Liver (tissue), 9 donors: ENCODE measurements around the gene NAT10. TPM values are rescaled to one million over a fixed set of nuclear protein-coding genes. Genes with fewer than 3 reads are reported as not detected.

Experiments
- DNase-seq: peaks from one replicate; pipeline ENCODE4 v3.0.0-alpha.2; 2017; ENCODE audit warnings: low spot score
- H3K27ac ChIP-seq, 2 donors: one replicate each; pipeline ENCODE4 v1.7.0; 2013; ENCODE audit warnings: inconsistent platforms in 2 of 2, low read length in 2 of 2, control low read depth in 1 of 2, low read depth in 1 of 2, mild to moderate bottlenecking in 1 of 2
- H3K27me3 ChIP-seq, 4 donors: one replicate each; pipeline versions ENCODE4 v1.6.1 to v1.7.0; 2013; ENCODE audit warnings: low read length in 3 of 4, inconsistent platforms in 1 of 4, mild to moderate bottlenecking in 1 of 4, moderate library complexity in 1 of 4; ENCODE audit not compliant: control insufficient read depth in 4 of 4, insufficient read depth in 4 of 4
- H3K36me3 ChIP-seq, 4 donors: one replicate each; pipeline versions ENCODE4 v1.6.1 to v1.7.0; 2013; ENCODE audit warnings: low read length in 3 of 4, mild to moderate bottlenecking in 3 of 4, low read depth in 1 of 4, moderate library complexity in 1 of 4; ENCODE audit not compliant: control insufficient read depth in 4 of 4, insufficient read depth in 3 of 4
- H3K4me1 ChIP-seq, 4 donors: one replicate each; pipeline versions ENCODE4 v1.6.1 to v1.7.0; 2013; ENCODE audit warnings: low read length in 3 of 4, mild to moderate bottlenecking in 3 of 4, moderate library complexity in 1 of 4; ENCODE audit not compliant: control insufficient read depth in 4 of 4, insufficient read depth in 4 of 4
- H3K4me3 ChIP-seq, 3 donors: one replicate each; pipeline versions ENCODE4 v1.6.1 to v1.7.0; 2013; ENCODE audit warnings: low read length in 3 of 3, control low read depth in 1 of 3, low read depth in 1 of 3, mild to moderate bottlenecking in 1 of 3
- H3K9ac ChIP-seq, 2 donors: one replicate each; pipeline ENCODE4 v1.7.0; 2013; ENCODE audit warnings: low read length in 2 of 2, mild to moderate bottlenecking in 2 of 2, moderate library complexity in 2 of 2, control low read depth in 1 of 2, low read depth in 1 of 2
- H3K9me3 ChIP-seq, 4 donors: one replicate each; pipeline versions ENCODE4 v1.6.1 to v1.7.0; 2013; ENCODE audit warnings: low read length in 3 of 4; ENCODE audit not compliant: control insufficient read depth in 4 of 4
- EGR1 ChIP-seq, 2 donors: IDR thresholded peaks; 2 replicates each; pipeline ENCODE4 v1.6.1; 2016 to 2018; ENCODE audit warnings: antibody characterized with exemption in 2 of 2, low read depth in 2 of 2
- FOXA1 ChIP-seq: IDR thresholded peaks from 2 replicates; pipeline ENCODE4 v1.6.1; 2016; ENCODE audit warnings: antibody characterized with exemption
- FOXA2 ChIP-seq: IDR thresholded peaks from 2 replicates; pipeline ENCODE4 v1.6.1; 2016; ENCODE audit warnings: antibody characterized with exemption
- GABPA ChIP-seq, 2 donors: IDR thresholded peaks in 1 of 2; conservative IDR thresholded peaks in 1 of 2; 2 replicates each; pipeline ENCODE4 v1.6.1; 2016; ENCODE audit warnings: antibody characterized with exemption in 2 of 2, mild to moderate bottlenecking in 1 of 2, moderate library complexity in 1 of 2
- HNF4A ChIP-seq, 2 donors: conservative IDR thresholded peaks; 2 replicates each; pipeline ENCODE4 v1.6.1; 2016; ENCODE audit warnings: antibody characterized with exemption in 2 of 2, mild to moderate bottlenecking in 2 of 2
- HNF4G ChIP-seq: IDR thresholded peaks from 2 replicates; pipeline ENCODE4 v1.6.1; 2016; ENCODE audit warnings: antibody characterized with exemption
- JUND ChIP-seq, 2 donors: IDR thresholded peaks; 2 replicates each; pipeline ENCODE4 v1.6.1; 2016; ENCODE audit warnings: antibody characterized with exemption in 2 of 2
- NR2F2 ChIP-seq: IDR thresholded peaks from 2 replicates; pipeline ENCODE4 v1.6.1; 2016; ENCODE audit warnings: antibody characterized with exemption
- RAD21 ChIP-seq, 2 donors: IDR thresholded peaks; 2 replicates each; pipeline ENCODE4 v1.6.1; 2016; ENCODE audit warnings: antibody characterized with exemption in 2 of 2, mild to moderate bottlenecking in 2 of 2
- RXRA ChIP-seq, 2 donors: IDR thresholded peaks; 2 replicates each; pipeline ENCODE4 v1.6.1; 2017 to 2018; ENCODE audit warnings: antibody characterized with exemption in 2 of 2, mild to moderate bottlenecking in 1 of 2
- SP1 ChIP-seq: IDR thresholded peaks from 2 replicates; pipeline ENCODE4 v1.6.1; 2018; ENCODE audit warnings: antibody characterized with exemption, mild to moderate bottlenecking
- TAF1 ChIP-seq: conservative IDR thresholded peaks from 2 replicates; pipeline ENCODE4 v1.6.1; 2016; ENCODE audit warnings: antibody characterized with exemption, mild to moderate bottlenecking
- YY1 ChIP-seq: IDR thresholded peaks from 2 replicates; pipeline ENCODE4 v1.6.1; 2016; ENCODE audit warnings: antibody characterized with exemption, mild to moderate bottlenecking
- WGBS: extraction: QIAGEN DNeasy Blood & Tissue Kit; methylation state at CpG from one replicate; pipeline ENCODE4 v1.1.7; 2013; 5-methylcytosine and 5-hydroxymethylcytosine counted together
- polyA plus RNA-seq, 2 donors: library from polyadenylated mRNA; stranded (reverse) in 1 of 2; unstranded in 1 of 2; fragments of 200-250 nt in 1 of 2; fragments of >200 nt in 1 of 2; fragmentation: Nextera tagmentation in 1 of 2; extraction: Ambion mirVana in 1 of 2; gene quantifications; one replicate each; pipeline versions ENCODE4 v1.2.1 to v1.2.3, GENCODE V29; 2013 to 2015
- total RNA-seq, 2 donors: library from RNA; depleted of rRNA; stranded (reverse); fragments of >200 nt; gene quantifications; one replicate each; pipeline ENCODE4 v1.2.3, GENCODE V29; 2014
- TF ChIP-seq, protein P1 (sequence below): IDR thresholded peaks from 2 replicates; pipeline ENCODE4 v1.6.1; 2016; ENCODE audit warnings: antibody characterized with exemption
- TF ChIP-seq, protein P2 (sequence below): IDR thresholded peaks from 2 replicates; pipeline ENCODE4 v1.6.1; 2016; ENCODE audit warnings: antibody characterized with exemption
- TF ChIP-seq, protein P3 (sequence below): fragments of 150-350 bp; IDR thresholded peaks from 2 replicates; pipeline ENCODE4 v1.5.1; 2017; ENCODE audit warnings: improper control_type of control experiment, low read depth, low read length; ENCODE audit not compliant: missing input control
- TF ChIP-seq, protein P4 (sequence below): IDR thresholded peaks from 2 replicates; pipeline ENCODE4 v1.6.1; 2016; ENCODE audit warnings: antibody characterized with exemption
- TF ChIP-seq, protein P5 (sequence below): IDR thresholded peaks from 2 replicates; pipeline ENCODE4 v1.6.1; 2016; ENCODE audit warnings: antibody characterized with exemption, mild to moderate bottlenecking
- donor health status: healthy.
- donor health status: healthy.
- donor health status: healthy.
- donor health status: healthy.
- donor health status: healthy.

The NAT10 gene
- total and polyA plus RNA-seq, 4 donors: 9.1 to 14.0 (median 13.5) TPM

DNA sequence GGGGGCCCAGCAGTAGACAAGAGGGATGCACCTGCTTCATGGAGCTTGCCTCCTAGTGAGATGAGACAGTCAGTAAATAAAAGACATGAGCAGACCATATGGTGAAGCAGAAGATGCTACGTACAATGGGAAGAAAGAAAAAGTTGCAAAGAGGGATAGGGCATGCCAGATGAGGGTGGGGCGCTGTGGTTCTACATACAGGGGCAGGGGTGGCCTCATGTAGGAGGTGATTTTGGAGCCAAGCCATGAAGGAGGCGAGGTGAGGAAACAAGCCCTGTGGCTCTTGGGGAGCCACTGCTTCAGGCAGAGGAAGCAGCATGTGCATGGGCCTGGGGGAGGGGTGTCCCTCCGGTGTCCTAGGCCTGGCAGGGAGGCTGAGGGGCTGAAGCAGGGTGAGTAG is 15.2 kb downstream of the NAT10 start (continued):
- TF ChIP-seq FOXA1: no peak

DNA sequence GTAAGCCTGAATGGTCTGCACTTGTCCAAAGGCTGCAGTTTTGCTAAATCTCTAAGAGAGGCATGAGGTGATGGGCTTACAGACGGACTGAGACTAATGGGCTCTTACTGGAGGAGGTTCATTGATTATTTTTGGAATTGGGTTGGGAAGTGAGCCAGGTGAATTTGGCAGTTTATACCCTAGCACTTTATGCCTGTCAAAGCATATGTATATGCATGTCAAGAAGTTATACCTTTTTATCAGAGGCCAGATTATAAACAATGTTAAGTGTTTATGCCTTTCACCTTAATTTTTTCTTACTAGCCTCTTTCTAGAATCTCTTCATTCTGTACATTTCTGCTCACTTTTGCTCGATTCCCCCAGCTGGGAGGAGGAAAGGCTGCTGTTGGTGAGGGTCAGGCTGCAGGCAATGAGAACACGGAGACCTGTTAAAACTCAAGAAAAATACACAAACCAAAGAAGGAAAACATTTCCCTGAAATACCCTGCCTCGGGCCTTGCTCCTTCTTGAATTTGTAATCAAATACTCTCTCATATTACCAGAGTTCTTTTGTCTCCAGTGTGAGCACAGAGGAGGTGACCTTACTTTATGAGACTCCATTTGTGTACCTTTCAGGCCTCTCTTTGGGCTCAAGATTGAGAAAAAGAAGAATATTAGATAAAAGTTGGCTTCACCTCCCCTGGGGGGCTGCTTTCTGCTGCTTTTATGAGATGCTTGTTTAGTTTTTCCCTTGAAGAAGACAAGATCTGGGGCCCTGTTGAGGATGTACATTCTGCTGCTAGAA is 19.6 kb downstream of the NAT10 start:
- TF ChIP-seq HNF4G: no peak
- TF ChIP-seq, protein P1, sequence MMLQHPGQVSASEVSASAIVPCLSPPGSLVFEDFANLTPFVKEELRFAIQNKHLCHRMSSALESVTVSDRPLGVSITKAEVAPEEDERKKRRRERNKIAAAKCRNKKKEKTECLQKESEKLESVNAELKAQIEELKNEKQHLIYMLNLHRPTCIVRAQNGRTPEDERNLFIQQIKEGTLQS: no peak
- no peak for TF ChIP-seq HNF4A (conservative IDR thresholded peaks at IDR 0.05)
- TF ChIP-seq RAD21 (IDR thresholded peaks at IDR 0.05): no peak
- TF ChIP-seq, protein P2, sequence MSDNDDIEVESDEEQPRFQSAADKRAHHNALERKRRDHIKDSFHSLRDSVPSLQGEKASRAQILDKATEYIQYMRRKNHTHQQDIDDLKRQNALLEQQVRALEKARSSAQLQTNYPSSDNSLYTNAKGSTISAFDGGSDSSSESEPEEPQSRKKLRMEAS: no peak
- no peak for TF ChIP-seq SP1
- TF ChIP-seq FOXA2: no peak
- no peak for TF ChIP-seq YY1
- TF ChIP-seq, protein P3, sequence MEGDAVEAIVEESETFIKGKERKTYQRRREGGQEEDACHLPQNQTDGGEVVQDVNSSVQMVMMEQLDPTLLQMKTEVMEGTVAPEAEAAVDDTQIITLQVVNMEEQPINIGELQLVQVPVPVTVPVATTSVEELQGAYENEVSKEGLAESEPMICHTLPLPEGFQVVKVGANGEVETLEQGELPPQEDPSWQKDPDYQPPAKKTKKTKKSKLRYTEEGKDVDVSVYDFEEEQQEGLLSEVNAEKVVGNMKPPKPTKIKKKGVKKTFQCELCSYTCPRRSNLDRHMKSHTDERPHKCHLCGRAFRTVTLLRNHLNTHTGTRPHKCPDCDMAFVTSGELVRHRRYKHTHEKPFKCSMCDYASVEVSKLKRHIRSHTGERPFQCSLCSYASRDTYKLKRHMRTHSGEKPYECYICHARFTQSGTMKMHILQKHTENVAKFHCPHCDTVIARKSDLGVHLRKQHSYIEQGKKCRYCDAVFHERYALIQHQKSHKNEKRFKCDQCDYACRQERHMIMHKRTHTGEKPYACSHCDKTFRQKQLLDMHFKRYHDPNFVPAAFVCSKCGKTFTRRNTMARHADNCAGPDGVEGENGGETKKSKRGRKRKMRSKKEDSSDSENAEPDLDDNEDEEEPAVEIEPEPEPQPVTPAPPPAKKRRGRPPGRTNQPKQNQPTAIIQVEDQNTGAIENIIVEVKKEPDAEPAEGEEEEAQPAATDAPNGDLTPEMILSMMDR: no peak
- no peak for TF ChIP-seq EGR1 (IDR thresholded peaks at IDR 0.05; ENCODE audit: low read depth in 2 of 2)
- no peak for TF ChIP-seq RXRA (IDR thresholded peaks at IDR 0.05)
- TF ChIP-seq, protein P4, sequence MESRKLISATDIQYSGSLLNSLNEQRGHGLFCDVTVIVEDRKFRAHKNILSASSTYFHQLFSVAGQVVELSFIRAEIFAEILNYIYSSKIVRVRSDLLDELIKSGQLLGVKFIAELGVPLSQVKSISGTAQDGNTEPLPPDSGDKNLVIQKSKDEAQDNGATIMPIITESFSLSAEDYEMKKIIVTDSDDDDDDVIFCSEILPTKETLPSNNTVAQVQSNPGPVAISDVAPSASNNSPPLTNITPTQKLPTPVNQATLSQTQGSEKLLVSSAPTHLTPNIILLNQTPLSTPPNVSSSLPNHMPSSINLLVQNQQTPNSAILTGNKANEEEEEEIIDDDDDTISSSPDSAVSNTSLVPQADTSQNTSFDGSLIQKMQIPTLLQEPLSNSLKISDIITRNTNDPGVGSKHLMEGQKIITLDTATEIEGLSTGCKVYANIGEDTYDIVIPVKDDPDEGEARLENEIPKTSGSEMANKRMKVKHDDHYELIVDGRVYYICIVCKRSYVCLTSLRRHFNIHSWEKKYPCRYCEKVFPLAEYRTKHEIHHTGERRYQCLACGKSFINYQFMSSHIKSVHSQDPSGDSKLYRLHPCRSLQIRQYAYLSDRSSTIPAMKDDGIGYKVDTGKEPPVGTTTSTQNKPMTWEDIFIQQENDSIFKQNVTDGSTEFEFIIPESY: no peak
- TF ChIP-seq GABPA (IDR thresholded peaks at IDR 0.05 in 1 of 2, conservative IDR thresholded peaks at IDR 0.05 in 1 of 2): no peak
- no peak for TF ChIP-seq TAF1
- TF ChIP-seq NR2F2: no peak
- TF ChIP-seq, protein P5, sequence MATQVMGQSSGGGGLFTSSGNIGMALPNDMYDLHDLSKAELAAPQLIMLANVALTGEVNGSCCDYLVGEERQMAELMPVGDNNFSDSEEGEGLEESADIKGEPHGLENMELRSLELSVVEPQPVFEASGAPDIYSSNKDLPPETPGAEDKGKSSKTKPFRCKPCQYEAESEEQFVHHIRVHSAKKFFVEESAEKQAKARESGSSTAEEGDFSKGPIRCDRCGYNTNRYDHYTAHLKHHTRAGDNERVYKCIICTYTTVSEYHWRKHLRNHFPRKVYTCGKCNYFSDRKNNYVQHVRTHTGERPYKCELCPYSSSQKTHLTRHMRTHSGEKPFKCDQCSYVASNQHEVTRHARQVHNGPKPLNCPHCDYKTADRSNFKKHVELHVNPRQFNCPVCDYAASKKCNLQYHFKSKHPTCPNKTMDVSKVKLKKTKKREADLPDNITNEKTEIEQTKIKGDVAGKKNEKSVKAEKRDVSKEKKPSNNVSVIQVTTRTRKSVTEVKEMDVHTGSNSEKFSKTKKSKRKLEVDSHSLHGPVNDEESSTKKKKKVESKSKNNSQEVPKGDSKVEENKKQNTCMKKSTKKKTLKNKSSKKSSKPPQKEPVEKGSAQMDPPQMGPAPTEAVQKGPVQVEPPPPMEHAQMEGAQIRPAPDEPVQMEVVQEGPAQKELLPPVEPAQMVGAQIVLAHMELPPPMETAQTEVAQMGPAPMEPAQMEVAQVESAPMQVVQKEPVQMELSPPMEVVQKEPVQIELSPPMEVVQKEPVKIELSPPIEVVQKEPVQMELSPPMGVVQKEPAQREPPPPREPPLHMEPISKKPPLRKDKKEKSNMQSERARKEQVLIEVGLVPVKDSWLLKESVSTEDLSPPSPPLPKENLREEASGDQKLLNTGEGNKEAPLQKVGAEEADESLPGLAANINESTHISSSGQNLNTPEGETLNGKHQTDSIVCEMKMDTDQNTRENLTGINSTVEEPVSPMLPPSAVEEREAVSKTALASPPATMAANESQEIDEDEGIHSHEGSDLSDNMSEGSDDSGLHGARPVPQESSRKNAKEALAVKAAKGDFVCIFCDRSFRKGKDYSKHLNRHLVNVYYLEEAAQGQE: no peak
- TF ChIP-seq FOXA1: no peak
- TF ChIP-seq JUND (IDR thresholded peaks at IDR 0.05): no peak
- WGBS: 90% methylated on average over 4 of the region's 4 CpGs
- Histone ChIP-seq H3K36me3 (peaks cover 18 to 66% (median 58%) of the 10 kb centered on the region in 4 donors), H3K9ac (no peak overlapping the region), H3K4me1 (no peaks in the 10 kb centered on the region), H3K9me3 (no peaks in the 10 kb centered on the region), H3K27ac (no peak overlapping the region), H3K4me3 (no peak overlapping the region), H3K27me3 (no peaks in the 10 kb centered on the region)
- DNase-seq: no peak
